Adipose tissue (tissue), 3 donors: ENCODE results near the gene RNASET2. TPM values are rescaled to one million over a fixed set of nuclear protein-coding genes. Genes with fewer than 3 reads are reported as not detected.
"Not testable (repeated sequence)": the region's sequence is repeated elsewhere in the genome, so short reads cannot be mapped to it uniquely, and the experiment has no call there.

Experiments
- H3K27ac ChIP-seq: one replicate; pipeline ENCODE4 v1.5.1; 2013; ENCODE audit warnings: low read depth, low read length
- WGBS, 3 donors: extraction: QIAGEN DNeasy Blood & Tissue Kit; methylation state at CpG; one replicate each; pipeline ENCODE4 v1.1.7; 2013; 5-methylcytosine and 5-hydroxymethylcytosine counted together
- polyA plus RNA-seq, 3 donors: library from polyadenylated mRNA; stranded (reverse); fragments of 200-250 nt; gene quantifications; one replicate each; pipeline ENCODE4 v1.2.3, GENCODE V29; 2013
- donor health status: healthy with polysubstance abuse.
- donor health status: Bipolar disorder and iron deficiency.
- donor health status: healthy.

RNASET2 gene
- polyA plus RNA-seq, 3 donors = 20.5 to 36.9 (median 34.4) TPM

DNA sequence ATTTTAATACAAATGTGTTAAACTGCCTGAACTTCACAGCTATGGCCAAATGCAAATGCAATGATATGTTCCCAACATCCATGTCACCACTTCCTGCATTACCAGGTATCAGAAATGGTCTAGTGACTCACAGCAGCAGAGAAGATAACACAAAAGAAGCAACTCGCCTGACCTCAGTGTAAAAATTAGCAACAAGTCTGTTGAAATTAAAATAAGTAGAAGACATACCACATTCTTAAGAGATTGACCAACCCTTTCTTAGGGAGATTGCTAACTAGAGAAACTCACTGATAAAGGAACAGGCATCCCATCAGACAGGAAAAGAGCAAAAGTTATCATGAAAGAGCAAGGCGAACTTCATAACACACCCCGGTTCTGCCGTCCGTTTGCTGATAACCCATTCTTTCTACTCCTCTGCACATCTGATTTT, 45.1 kb downstream of the RNASET2 start:
- WGBS, 3 donors = 88 to 94% (median 90%) methylated on average over 5 of the region's 5 CpGs
- H3K27ac ChIP-seq = no peak overlapping the region

DNA sequence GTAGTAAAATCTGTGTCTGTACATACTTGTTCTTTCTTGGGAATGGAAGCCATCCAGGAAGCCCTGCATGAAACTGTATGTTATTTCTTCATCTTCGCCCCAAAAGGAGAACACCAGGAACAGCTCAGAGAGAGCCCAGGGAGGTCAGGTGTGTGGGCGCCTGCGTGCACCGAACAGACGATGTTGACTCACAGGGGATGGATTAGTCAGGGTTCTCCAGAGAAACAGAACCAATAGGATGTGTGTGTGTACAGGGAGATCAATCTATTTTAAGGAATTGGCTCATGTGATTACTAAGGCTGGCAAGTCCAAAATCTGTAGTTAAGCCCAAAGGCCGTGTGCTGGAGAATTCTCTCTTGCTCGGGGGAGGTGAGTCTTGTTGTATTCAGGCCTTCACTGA, 45.7 kb downstream of the RNASET2 start:
- WGBS, 3 donors = 90 to 97% (median 94%) methylated on average over 7 of the region's 7 CpGs
- no peak overlapping the region for H3K27ac ChIP-seq

DNA sequence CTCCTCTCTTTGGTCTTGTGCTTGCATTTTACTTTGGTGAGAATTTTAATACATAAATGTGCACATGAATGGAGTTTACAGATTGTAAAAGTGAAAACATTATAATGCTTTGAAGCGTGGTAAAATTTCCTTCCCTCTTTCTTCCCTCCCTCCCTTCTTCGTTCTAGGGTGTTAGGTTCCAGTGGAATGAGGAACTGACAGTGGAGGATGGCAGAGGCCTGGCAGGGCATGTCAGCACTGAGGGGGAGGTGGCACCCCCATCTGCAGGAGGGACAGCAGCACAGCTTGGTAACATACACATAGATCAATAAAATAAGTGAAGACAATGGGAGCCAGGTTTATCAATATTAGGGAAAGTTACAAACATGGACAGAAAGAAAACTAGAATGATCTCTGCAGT, 47.5 kb downstream of the RNASET2 start:
- 49 to 71% (median 55%) methylated on average over 2 of the region's 2 CpGs for WGBS, 3 donors
- H3K27ac ChIP-seq = no peak overlapping the region

DNA sequence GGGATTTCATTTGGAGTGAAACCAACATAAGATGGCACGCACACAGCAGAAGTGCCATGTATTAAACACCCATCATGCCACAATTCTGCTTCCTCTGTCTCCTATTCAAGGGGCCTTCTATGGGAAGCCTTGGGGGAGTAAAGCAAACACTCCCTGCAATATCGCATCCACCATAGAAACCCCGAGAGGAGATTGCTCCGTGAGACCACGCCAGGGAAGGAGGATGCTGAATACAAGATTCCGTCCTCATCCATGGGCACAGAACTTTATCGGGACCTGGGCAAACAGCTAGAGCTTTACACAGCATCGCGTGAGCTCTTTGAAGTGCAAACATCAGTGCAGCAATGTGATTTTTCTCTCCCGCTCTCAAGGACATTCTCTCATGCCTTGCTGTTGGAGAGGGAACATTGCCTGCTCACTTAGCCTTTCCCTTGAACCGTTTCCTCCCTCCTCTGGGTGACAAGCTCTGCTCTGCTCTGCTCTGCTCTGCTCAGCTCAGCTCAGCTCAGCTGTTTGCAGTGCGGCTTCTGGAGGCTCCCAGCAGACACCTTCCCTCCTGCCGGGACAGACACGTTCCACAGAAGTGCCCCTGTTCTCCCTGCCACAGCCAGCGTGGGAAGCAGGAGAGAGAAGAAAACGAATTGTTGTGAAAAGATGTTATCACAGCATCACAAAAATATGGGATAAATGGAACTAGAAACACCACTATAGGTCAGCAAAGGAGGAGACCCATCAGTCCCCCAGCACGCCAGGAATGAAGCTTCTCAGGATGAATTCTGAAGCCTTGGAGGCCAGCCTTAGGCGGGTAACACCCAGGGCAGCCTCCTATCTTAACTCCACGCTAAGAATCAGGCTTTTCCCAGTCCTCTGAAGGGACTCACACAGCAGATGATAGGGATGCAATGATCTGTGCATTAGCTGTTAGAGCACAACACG, 48.2 kb downstream of the RNASET2 start:
- no peak overlapping the region for H3K27ac ChIP-seq
- WGBS, 3 donors = 51 to 85% (median 77%) methylated on average over 20 of the region's 20 CpGs

DNA sequence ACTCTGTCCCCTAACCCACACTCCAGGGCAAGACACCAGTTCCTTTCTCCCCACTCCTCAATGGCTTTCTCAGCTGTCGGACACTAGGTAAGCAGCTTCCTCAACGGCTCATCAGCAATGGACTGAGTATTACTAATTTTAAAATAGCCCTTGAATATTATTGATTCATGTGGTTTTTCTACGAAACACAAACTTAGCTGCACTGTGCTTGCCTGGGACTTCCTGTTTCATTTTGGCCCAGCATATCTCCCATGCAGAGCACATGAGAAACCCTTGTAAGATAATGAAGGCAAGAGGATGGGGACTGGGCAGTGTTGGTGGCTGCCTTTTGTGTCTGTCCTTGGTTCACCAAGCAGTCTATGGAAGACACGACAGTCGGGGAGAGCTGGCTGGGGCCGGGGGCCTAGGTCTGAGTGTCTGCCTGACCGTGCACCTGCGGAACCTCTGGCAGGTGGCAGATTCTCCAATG, 48.9 kb downstream of the RNASET2 start:
- WGBS, 3 donors = 79 to 82% (median 82%) methylated on average over 8 of the region's 8 CpGs
- H3K27ac ChIP-seq = no peak overlapping the region

DNA sequence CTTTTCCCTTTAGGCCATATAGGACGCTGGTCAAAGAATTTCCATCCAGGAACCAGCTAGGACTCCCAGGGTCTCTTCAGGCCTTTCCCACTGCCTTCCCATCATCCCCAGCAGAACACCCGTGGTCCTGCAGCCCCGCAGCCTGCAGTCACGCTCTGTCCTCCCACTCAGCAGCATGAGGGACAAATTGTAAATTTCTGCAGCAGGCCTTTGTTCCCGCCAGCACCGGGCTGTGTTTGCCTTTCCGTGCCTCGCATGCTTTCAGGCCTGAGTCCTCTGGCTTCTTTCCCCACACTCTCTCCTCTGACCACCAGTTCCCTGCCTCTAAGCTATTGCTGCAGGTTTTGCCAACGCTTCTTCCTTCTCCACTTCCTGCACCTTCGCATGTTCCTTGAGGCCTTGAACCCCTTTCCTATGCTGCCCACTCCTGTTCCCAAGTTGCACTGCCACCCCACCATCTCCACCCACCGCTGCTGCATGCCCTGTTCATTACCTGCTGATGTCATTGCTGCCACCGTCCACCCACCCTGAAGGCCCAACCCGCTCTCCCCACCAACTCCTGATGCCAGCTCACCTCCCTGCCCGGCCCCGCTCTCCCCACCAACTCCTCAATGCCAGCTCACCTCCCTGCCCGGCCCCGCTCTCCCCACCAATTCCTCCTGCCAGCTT, 49.8 kb downstream of the RNASET2 start:
- WGBS, 3 donors = 77 to 90% (median 87%) methylated on average over 17 of the region's 17 CpGs
- no peak overlapping the region for H3K27ac ChIP-seq

DNA sequence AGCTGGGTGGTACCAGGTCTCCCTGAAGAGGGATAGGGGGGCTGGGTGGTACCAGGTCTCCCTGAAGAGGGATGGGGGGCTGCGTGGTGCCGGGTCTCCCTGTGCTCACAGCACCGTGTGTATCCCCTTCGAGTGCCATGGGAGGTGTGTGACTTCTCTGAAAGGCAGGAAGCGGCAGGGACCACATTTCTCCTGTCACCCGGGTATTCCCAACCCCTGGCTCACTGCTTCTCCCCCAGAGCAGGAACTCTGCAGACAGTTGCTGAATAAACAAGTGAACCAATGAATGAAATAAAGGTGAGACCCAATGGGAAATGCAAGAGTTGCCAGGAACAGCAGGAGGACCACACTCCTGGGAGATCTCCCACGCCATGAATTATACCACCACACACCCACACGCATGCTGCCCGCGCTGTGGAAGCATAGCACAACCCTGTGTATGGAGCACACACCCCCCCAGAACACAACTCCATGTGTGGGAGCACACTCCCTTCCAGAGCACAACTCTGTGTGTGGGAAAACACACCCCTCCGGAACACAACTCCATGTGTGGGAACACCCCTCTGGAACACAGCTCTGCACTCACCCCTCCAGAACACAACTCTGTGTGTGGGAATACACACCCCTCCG, 50.7 kb downstream of the RNASET2 start:
- no peak overlapping the region for H3K27ac ChIP-seq
- 74 to 84% (median 81%) methylated on average over 11 to 12 of the region's 12 CpGs for WGBS, 3 donors

DNA sequence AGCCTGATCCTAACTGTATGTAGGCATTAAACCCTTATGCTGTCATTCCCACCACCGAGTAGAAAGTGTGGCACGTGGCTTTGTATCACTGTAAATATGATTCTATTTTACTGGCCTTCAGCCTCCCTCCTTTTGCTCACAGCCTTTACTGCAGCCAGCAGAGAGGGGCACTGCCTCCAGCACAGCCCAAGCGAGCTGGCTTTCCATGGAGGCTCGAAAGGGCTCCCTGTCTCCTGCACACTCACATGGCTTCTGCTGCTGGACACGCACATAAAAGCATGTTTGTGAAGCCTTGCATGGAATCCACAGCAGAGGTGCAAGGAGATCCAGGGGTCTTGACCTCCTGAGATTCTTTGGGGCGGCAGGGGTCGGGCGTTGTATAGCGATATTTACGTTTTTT, 51.3 kb downstream of the RNASET2 start:
- H3K27ac ChIP-seq = no peak overlapping the region
- WGBS, 3 donors = 67 to 81% (median 81%) methylated on average over 10 of the region's 10 CpGs

DNA sequence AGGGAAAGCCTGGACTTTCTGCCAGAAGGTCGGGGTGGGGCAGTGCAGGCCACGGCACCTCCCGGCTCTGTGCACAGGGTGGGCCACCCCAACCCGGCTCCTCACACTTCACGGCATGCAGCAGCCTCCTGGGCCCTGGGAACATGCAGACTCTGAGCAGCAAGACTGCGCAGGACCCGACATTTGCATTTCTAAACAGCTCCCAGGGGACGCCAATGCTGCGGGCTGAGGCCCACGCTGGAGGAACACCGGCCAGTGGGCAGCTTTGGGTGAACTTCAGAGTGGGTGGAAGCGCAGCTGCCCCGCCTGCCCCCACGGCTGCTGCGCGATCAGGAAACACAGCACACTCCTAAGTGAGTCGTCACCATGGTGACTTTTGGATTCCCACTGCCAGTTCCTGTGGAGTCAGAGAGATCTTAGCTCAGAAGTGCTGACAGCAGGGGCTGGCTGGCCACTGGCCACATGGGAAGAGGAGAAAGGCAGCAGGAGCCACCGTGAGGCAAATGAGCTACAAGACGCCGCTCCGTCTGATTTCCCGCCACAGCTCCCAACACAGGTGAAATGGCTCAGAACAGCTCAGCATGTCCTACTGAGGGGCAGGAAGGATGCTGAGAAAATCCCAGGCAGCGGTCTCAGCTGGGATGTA, 52.1 kb downstream of the RNASET2 start:
- 48 to 58% (median 49%) methylated on average over 23 of the region's 23 CpGs for WGBS, 3 donors
- no peak overlapping the region for H3K27ac ChIP-seq

DNA sequence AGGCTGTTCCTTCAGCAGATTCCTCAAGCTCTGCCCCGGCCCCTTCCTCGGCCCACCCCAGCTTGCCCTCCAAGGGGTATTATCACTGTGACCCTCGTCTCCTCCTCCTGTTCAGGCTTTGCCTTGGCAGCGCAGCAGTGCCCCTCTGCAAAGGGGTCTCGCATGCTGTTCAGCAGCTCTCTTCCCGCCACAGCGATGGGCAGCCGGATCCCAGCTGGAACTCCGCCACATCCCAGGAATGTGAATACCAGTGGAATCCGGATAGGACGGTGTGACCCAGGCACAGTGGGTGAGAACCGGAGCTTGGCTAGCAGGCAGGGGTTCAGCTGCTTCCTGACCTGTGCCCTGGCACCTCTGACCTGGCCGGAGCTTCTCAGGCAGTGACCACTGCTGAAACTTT, 52.9 kb downstream of the RNASET2 start:
- WGBS, 3 donors = 77 to 86% (median 77%) methylated on average over 11 to 13 of the region's 13 CpGs

DNA sequence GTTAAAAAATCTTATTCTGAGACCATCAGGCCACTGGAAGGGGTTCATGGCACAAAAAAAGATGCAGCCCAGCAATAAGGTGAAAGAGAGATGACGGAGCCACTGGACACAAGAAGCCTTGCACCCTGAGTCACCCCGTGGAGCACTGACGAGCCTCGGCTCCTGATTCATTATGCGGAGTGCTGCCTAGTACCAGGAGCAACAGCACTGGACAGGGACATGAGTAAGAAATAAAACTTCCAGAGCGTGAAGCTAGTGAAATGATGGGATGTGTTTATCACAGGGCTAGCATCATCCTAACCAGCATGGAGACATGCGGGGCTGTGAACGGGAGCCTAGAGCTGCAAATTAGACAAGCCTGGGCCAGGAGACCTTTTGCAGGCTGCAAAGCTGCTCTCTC, 53.3 kb downstream of the RNASET2 start:
- H3K27ac ChIP-seq = no peak overlapping the region
- WGBS, 3 donors = 89 to 93% (median 90%) methylated on average over 8 of the region's 8 CpGs

More for the DNA sequence above, 52.9 kb downstream of the RNASET2 start:
- H3K27ac ChIP-seq = no peak overlapping the region

DNA sequence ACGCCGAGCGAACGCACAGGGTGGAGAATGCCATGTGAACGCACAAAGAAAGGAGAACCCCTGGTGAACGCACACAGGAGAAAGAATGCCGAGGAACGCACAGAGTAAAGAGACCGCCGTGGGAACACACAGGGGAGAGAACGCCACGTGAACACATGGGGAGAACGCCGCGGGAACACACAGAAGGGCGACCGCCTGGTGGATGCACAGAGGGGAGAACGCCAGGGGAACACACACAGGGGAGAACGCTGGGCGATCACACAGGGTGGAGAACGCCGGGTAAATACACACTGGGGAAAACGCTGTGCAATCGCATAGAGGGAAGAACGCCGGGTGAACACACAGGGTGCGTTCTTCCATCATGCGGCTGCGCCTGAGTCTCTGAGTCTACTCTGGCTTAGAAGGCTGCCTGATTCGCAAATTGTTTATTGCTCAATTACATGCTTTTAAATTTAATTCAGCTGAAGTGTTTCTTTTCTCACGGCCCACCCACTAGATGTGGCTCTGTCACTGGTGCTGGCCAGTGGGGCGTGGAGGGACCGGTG, 54.1 kb downstream of the RNASET2 start:
- H3K27ac ChIP-seq = no peak overlapping the region
- 90 to 94% (median 94%) methylated on average over 33 of the region's 33 CpGs for WGBS, 3 donors

DNA sequence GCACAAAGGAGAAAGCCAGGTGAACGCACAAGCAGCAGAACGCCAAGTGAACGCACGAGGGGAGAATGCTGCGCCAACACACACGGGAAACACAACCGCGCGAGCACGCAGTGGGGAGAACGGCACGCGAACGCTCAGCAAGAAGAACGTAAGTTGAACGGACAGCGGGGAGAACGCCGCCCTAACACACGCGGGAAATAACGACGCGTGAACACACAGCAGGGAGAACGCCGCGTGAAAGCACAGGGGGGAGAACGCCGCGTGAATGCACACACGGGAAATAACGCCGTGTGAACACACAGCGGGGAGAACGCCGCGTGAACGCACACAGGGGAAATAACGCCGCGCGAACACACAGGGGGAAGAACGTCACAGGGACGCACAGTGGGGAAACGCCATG, 54.7 kb downstream of the RNASET2 start:
- 95 to 96% (median 95%) methylated on average over 45 of the region's 45 CpGs for WGBS, 3 donors
- H3K27ac ChIP-seq = no peak overlapping the region

DNA sequence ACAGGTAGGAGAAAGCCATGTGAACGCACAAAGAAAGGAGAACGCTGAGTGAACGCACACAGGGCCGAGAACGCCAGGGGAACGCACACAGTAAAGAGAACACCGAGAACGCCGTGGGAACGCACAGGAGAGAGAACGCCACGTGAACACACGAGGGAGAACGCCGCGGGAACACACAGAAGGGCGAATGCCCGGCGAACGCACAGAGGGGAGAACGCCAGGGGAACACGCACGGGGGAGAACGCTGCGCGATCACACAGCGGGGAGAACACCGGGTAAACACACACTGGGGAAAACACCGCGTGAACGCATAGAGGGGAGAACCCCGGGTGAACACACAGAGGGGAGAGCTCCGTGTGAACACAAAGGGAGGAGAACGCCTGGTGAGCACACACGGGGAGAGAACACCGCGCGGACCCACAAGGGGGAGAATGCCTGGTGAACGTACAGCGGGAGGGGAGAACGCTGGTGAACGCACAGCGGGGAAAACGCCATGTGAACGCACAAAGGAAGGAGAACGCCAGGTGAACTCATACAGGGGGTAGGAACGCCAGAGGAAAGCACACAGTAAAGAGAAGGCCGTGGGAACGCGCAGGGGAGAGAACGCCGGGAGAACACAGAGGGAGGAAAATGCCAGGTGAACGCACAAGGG, 55.3 kb downstream of the RNASET2 start:
- WGBS, 3 donors = 96% methylated on average over 53 of the region's 53 CpGs
- no peak overlapping the region for H3K27ac ChIP-seq

DNA sequence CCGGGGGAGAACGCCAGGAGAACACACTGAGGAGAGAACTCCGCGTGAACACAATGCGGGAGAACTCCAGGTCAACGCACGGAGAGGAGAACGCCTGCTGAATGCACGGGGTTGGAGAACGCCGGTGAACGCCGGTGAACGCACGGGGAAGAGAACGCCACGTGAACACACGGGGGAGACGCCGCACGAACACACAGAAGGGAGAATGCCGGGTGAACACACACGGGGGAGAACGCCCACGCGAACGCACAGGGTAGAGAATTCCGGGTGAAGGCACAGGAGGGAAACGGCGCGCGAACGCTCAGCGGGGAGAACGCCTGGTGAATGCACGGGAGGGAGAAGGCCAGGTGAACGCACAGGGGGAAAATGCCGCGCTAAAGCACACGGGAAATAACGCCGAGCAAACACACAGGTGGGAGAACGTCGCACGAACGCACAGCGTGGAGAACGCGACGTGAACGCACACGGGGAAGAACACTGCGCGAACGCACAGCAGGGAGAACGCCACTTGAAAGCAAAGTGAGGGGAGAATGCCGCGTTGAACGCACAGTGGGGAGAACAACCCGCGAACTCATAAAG, 56.1 kb downstream of the RNASET2 start:
- H3K27ac ChIP-seq = no peak overlapping the region
- WGBS, 3 donors = 95 to 97% (median 95%) methylated on average over 61 of the region's 61 CpGs

DNA sequence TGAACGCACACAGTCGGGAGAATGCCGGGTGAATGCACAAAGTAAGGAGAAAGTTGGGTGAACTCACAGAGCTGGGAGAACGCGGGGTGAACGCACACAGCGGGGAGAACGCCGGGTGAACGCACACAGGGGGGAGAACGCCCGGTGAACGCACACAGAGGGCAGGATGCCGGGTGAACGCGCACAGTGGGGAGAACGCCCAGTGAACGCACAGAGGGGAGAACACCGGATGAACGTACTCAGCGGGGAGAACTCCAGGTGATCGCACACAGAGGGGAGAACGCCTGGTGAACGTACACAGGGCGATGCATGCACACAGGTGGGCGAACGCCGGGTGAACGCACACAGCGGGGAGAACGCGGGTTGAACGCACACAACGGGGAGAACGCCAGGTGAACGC, 57.4 kb downstream of the RNASET2 start:
- H3K27ac ChIP-seq = no peak overlapping the region
- 93 to 95% (median 94%) methylated on average over 35 to 36 of the region's 36 CpGs for WGBS, 3 donors

DNA sequence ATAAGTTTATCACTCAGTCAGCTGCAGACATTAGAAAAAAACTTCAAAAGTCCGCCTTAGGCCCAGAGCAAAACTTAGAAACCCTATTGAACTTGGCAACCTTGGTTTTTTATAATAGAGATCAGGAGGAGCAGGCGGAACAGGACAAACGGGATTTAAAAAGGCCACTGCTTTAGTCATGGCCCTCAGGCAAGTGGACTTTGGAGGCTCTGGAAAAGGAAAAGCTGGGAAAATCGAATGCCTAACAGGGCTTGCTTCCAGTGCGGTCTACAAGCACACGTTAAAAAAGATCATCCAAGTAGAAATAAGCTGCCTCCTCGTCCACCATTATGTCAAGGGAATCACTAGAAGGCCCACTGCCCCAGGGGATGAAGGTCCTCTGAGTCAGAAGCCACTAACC, 61.7 kb downstream of the RNASET2 start:
- not testable (repeated sequence) for H3K27ac ChIP-seq
- 32 to 90% (median 87%) methylated on average over 7 of the region's 7 CpGs for WGBS, 3 donors

DNA sequence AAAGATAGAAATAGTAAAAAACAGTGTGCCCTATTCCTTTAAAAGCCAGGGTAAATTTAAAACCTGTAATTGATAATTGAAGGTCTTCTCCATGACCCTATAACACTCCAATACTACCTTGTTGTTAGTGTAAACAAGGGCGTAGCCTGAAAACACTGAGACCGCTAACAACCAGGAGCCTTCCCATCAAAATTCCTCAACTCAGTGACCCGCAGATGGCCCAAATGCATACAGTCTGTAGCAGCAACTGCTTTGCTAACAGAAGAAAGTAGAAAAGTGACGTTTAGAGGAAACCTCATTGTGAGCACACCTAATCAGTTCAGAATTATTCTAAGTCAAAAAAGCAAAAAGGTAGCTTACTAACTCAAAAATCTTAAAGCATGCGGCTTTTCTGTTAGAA, 63.9 kb downstream of the RNASET2 start:
- 64 to 79% (median 66%) methylated on average over 5 of the region's 5 CpGs for WGBS, 3 donors
- not testable (repeated sequence) for H3K27ac ChIP-seq
